Gastrocnemius medialis (tissue), 4 donors: ENCODE measurements around the gene TNIK. TPM values are rescaled to one million over a fixed set of nuclear protein-coding genes. Genes with fewer than 3 reads are reported as not detected.

Experiments
- ATAC-seq, 2 donors: fragments of 150-250 bp; one replicate each; pipeline ENCODE4 v1.9.1; 2016
- DNase-seq, 2 donors: peaks; one replicate each; pipeline ENCODE4 v3.0.0-alpha.2; 2019
- H3K27ac ChIP-seq, 4 donors: fragments of 200-600 bp; sonication (generic); 1 replicate in 1 of 4; 2 replicates in 3 of 4; pipeline ENCODE4 v1.5.1; 2016 to 2018; ENCODE audit warnings: mild to moderate bottlenecking in 2 of 4, moderate library complexity in 1 of 4
- H3K27me3 ChIP-seq, 3 donors: fragments of 200-600 bp; sonication (generic) in 2 of 3; 1 replicate in 1 of 3; 2 replicates in 2 of 3; pipeline versions ENCODE4 v1.5.1 to v1.6.0; 2016 to 2019; ENCODE audit warnings: mild to moderate bottlenecking in 1 of 3, moderate library complexity in 1 of 3
- H3K36me3 ChIP-seq, 2 donors: fragments of 200-600 bp; sonication (generic) in 1 of 2; one replicate each; pipeline ENCODE4 v1.5.1; 2017 to 2018
- H3K4me1 ChIP-seq, 2 donors: fragments of 200-600 bp; sonication (generic) in 1 of 2; one replicate each; pipeline ENCODE4 v1.5.1; 2016 to 2017; ENCODE audit warnings: mild to moderate bottlenecking in 2 of 2
- H3K4me3 ChIP-seq, 4 donors: fragments of 200-600 bp; sonication (generic) in 3 of 4; 1 replicate in 1 of 4; 2 replicates in 3 of 4; pipeline ENCODE4 v1.5.1; 2016 to 2019; ENCODE audit warnings: mild to moderate bottlenecking in 2 of 4
- H3K9me3 ChIP-seq, 3 donors: fragments of 200-600 bp; sonication (generic) in 2 of 3; 1 replicate in 1 of 3; 2 replicates in 2 of 3; pipeline ENCODE4 v1.5.1; 2016 to 2019
- POLR2A ChIP-seq, 2 donors: fragments of 450-650 bp; IDR thresholded peaks; one replicate each; pipeline ENCODE4 v1.6.1; 2017; ENCODE audit warnings: antibody characterized with exemption in 2 of 2, mild to moderate bottlenecking in 2 of 2, moderate library complexity in 2 of 2
- in situ Hi-C, 4 donors: fragments of 200-750 bp; cut with MboI; loops; one replicate each; pipeline versions ENCODE4 v1.15.0 to v1.8.0; 2017; ENCODE audit warnings: low sequenced_read_pairs in 4 of 4
- intact Hi-C: fragments of 100-400 bp; cut with DNase I; formaldehyde crosslinking; loops from one replicate; pipeline ENCODE4 v1.15.1; 2023; ENCODE audit warnings: low total_unique reads
- total RNA-seq, 4 donors: library from RNA; depleted of rRNA; stranded (reverse); fragments of >200 nt; gene quantifications; one replicate each; pipeline versions ENCODE4 v1.1.0 to v1.2.3, GENCODE V29; 2016
- TF ChIP-seq, protein P1 (sequence below), 5 experiments: fragments of 450-650 bp in 3 of 5; fragments of 200-600 bp in 2 of 5; sonication (generic) in 2 of 5; IDR thresholded peaks in 4 of 5; conservative IDR thresholded peaks in 1 of 5; 1 replicate in 4 of 5; 2 replicates in 1 of 5; pipeline ENCODE4 v1.5.1; 2016 to 2019; ENCODE audit warnings: antibody characterized with exemption in 5 of 5, mild to moderate bottlenecking in 3 of 5, moderate library complexity in 3 of 5

The TNIK gene
- total RNA-seq, 4 donors from 2014 or later, result 5.2 to 19.7 (median 10.6) TPM

GRCh38 chr3:171284308-171285075 is 175.7 kb downstream of the TNIK start:
- Histone ChIP-seq H3K4me1 (peaks cover 56 to 66% of the 10 kb centered on the region in 2 donors), H3K36me3 (no peaks in the 10 kb centered on the region), H3K27ac (peak overlapping the region; percentile 80 to 92 (median 82)), H3K4me3 (no peak overlapping the region), H3K27me3 (no peaks in the 10 kb centered on the region), H3K9me3 (no peaks in the 10 kb centered on the region)
- in situ Hi-C loops (no loop called here), intact Hi-C loops (loop anchor here (1.0 to 5.0 kb wide), 2 partner anchors 87 to 176 kb away; partner anchors contain the start of gene TNIK)
- TF ChIP-seq POLR2A (IDR thresholded peaks at IDR 0.05), result peak in 1 of 2 donors; percentile 66
- TF ChIP-seq, protein P1, sequence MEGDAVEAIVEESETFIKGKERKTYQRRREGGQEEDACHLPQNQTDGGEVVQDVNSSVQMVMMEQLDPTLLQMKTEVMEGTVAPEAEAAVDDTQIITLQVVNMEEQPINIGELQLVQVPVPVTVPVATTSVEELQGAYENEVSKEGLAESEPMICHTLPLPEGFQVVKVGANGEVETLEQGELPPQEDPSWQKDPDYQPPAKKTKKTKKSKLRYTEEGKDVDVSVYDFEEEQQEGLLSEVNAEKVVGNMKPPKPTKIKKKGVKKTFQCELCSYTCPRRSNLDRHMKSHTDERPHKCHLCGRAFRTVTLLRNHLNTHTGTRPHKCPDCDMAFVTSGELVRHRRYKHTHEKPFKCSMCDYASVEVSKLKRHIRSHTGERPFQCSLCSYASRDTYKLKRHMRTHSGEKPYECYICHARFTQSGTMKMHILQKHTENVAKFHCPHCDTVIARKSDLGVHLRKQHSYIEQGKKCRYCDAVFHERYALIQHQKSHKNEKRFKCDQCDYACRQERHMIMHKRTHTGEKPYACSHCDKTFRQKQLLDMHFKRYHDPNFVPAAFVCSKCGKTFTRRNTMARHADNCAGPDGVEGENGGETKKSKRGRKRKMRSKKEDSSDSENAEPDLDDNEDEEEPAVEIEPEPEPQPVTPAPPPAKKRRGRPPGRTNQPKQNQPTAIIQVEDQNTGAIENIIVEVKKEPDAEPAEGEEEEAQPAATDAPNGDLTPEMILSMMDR (IDR thresholded peaks at IDR 0.05 in 4 of 5, conservative IDR thresholded peaks at IDR 0.05 in 1 of 5), result no peak
- peak; percentile 89 to 93 for ATAC-seq
- peak; percentile 80 to 82 for DNase-seq

DNA sequence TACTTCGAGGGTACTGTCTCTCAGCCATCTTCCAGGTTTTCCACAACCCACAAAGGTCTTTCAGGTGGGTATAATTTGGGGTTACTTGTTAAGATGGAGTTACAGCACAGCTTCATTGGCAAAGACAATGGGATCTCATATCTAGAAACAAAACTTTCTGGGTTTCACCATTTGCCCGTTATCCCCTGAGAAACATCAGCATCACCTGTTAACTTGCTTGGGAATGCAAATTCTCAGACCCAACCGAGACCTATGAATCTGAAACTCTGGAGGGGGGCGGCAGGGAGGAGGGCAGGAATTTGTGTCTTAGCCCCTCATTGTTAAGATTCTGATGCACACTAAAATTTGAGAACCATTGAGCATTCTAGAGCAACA is 176.4 kb downstream of the TNIK start:
- no peak overlapping the region for H3K4me3 ChIP-seq
- intact Hi-C loops (loop anchor here (1.0 to 5.0 kb wide), 2 partner anchors 87 to 176 kb away; partner anchors contain the start of gene TNIK), in situ Hi-C loops (no loop called here)
- no peaks in the 10 kb centered on the region for H3K27me3 ChIP-seq
- DNase-seq, result no peak
- no peak for TF ChIP-seq POLR2A (IDR thresholded peaks at IDR 0.05)
- TF ChIP-seq, protein P1 (IDR thresholded peaks at IDR 0.05 in 4 of 5, conservative IDR thresholded peaks at IDR 0.05 in 1 of 5), result no peak
- no peaks in the 10 kb centered on the region for H3K9me3 ChIP-seq
- H3K36me3 ChIP-seq, result no peaks in the 10 kb centered on the region
- no peak for ATAC-seq
- H3K4me1 ChIP-seq, result peaks cover 56 to 60% of the 10 kb centered on the region in 2 donors
- peak overlapping the region; percentile 80 to 92 (median 82) for H3K27ac ChIP-seq

DNA sequence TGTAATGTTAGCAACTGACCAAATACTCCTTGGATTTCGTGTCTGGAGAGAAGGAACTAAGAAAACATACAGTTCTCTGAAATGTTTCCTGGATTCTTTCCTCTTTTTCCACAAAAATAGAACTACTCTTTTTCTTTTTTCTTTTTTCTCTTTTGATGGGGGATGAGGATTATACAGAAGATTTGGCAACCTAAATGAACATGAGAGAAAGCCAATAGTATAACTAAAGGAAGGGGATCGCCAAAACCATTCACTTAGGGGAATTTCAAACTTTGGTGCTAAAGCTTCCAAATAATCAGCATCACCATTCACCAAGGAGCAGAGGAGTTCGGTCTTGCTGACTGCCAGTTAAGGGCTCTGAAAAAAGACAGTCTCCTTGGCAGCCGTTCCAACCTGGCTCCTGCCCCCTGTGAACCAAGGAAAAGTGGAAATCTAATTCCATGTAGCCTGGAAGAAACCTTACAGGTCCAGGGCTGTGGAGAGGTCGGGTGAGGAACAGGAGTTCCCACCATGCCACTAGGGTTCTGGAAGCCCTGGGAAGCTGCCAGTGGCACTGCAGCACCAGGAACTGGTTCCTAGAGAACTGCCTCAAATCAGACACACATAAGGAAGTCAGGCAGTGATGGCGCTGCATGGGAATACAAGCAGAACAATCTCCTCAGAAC is 176.9 kb downstream of the TNIK start:
- Histone ChIP-seq H3K27me3 (no peaks in the 10 kb centered on the region), H3K4me1 (peaks cover 56 to 60% of the 10 kb centered on the region in 2 donors), H3K27ac (peak overlapping the region; percentile 80 to 92 (median 82)), H3K4me3 (no peak overlapping the region), H3K9me3 (no peaks in the 10 kb centered on the region), H3K36me3 (no peaks in the 10 kb centered on the region)
- ATAC-seq (peak in 1 of 2 donors; percentile 11), DNase-seq (peak in 1 of 2 donors; percentile 51)
- intact Hi-C loops, result loop anchor here (5.0 kb wide), 1 partner anchor 86 kb away; no protein-coding TSS in a partner anchor
- in situ Hi-C loops, result no loop called here
- TF ChIP-seq, protein P1 (IDR thresholded peaks at IDR 0.05 in 4 of 5, conservative IDR thresholded peaks at IDR 0.05 in 1 of 5), result no peak
- no peak for TF ChIP-seq POLR2A (IDR thresholded peaks at IDR 0.05)

DNA sequence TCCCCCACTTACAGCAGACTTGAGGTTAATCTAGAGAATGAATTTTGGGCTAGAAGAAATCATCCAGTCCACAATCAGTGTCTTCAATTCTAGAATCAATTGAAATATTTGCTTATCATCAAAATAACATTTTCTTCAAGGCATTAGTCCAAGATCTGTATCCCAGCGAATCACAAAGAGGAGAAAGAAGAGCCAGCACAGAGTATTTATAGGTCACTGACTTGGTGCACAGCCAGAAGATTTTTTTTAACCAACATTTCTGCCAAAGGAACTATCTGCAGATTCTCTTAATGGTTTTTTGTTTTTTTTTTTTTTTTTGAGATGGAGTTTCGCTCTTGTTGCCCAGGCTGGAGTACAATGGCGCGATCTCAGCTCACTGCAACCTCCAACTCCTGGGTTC is 178.2 kb downstream of the TNIK start:
- DNase-seq (no peak), ATAC-seq (no peak)
- Histone ChIP-seq H3K4me1 (peaks cover 56% of the 10 kb centered on the region in 2 donors), H3K4me3 (peak overlapping the region; percentile 20 to 36 (median 28)), H3K27me3 (no peaks in the 10 kb centered on the region), H3K9me3 (no peaks in the 10 kb centered on the region), H3K27ac (peak overlapping the region; percentile 80 to 92 (median 82)), H3K36me3 (no peaks in the 10 kb centered on the region)
- intact Hi-C loops, result loop anchor here (5.0 kb wide), 1 partner anchor 85 kb away; no protein-coding TSS in a partner anchor
- TF ChIP-seq, protein P1 (IDR thresholded peaks at IDR 0.05 in 4 of 5, conservative IDR thresholded peaks at IDR 0.05 in 1 of 5), result no peak
- TF ChIP-seq POLR2A (IDR thresholded peaks at IDR 0.05), result no peak
- in situ Hi-C loops, result no loop called here
